Measurements from ENCODE around the gene ANKRD26. TPM values are rescaled to one million over a fixed set of nuclear protein-coding genes. Genes with fewer than 3 reads are reported as not detected.

The ANKRD26 gene
- total and polyA plus RNA-seq, 3 experiments from 2014 or later = 2.4 to 9.7 (median 9.5) TPM

DNA sequence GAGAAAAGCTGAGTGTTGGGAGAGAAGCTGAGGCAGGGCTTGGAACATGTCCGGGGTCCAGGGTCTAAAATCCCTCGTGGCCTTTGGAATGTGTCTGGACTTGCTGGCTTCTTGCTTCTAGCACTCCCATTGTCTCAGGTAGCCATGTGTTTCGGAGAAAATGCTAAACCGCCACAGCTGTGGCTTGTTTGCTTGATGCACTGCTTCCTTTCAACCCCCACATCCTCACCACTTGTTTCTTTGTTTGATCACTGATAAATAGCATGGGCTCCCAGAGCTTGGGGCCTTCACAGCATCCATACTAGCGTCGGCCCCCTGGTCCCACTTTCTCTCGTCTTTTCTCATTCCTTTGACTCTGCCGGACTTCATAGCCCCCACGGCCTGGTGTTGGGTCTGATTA is 102.7 kb downstream of the ANKRD26 start:
- Mint-ChIP-seq H3K27ac (peak overlapping the region in 1 of 8 donors; percentile 80), H3K4me1 (peaks cover 0 to 21% (median 2%) of the 10 kb centered on the region in 3 donors), H3K36me3 (peaks cover 17 to 25% (median 19%) of the 10 kb centered on the region in 3 donors), H3K4me3 (peak overlapping the region in 1 of 7 donors; percentile 7), H3K9me3 (peaks cover 0 to 4% (median 3%) of the 10 kb centered on the region in 5 donors), H3K27me3 (no peaks in the 10 kb centered on the region)
- no peak overlapping the region for H3K27ac ChIP-seq (ENCODE audit: low read depth, low read length)
- POLR2A ChIA-PET = no interaction called here
- no peaks in the 10 kb centered on the region for H3K36me3 ChIP-seq (ENCODE audit: insufficient read depth, low read length)
- CTCF ChIA-PET = no interaction called here
- H3K4me1 ChIP-seq (ENCODE audit: insufficient read depth, low read length) = no peaks in the 10 kb centered on the region
- no peak overlapping the region for H3K4me3 ChIP-seq (ENCODE audit: low read length)
- DNase-seq = no peak
- no peaks in the 10 kb centered on the region for H3K27me3 ChIP-seq (ENCODE audit: insufficient read depth, low read length, poor library complexity, severe bottlenecking)
- no peaks in the 10 kb centered on the region for H3K9me3 ChIP-seq (ENCODE audit: low read length)

DNA sequence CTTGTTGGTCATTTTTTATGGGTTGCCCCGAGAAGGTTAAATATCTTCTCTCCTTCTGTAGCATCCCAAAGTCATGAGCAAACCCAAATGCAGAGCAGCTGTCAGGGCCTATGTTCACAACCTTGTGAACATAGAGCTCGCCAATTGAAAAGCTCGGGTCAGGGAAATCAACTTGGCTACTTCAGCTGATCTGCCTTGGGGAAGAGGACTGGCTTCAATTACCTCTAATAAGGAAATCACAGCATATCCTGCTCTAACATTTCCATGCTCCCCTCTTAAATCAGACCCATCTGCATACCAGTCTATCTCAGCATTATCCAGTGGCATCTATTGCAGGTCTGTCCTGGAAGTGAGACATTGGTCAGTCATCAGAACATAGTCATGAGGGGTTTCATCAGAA is 105.6 kb downstream of the ANKRD26 start:
- H3K4me3 ChIP-seq (ENCODE audit: low read length) = no peak overlapping the region
- H3K4me1 Mint-ChIP-seq = peaks cover 0 to 21% (median 2%) of the 10 kb centered on the region in 3 donors
- H3K27ac Mint-ChIP-seq = no peak overlapping the region
- no peaks in the 10 kb centered on the region for H3K36me3 ChIP-seq (ENCODE audit: insufficient read depth, low read length)
- H3K9me3 ChIP-seq (ENCODE audit: low read length) = no peaks in the 10 kb centered on the region
- POLR2A ChIA-PET = no interaction called here
- H3K27ac ChIP-seq (ENCODE audit: low read depth, low read length) = no peak overlapping the region
- no peaks in the 10 kb centered on the region for H3K27me3 Mint-ChIP-seq
- DNase-seq = no peak
- no peak overlapping the region for H3K4me3 Mint-ChIP-seq
- H3K4me1 ChIP-seq (ENCODE audit: insufficient read depth, low read length) = no peaks in the 10 kb centered on the region
- CTCF ChIA-PET = no interaction called here
- H3K9me3 Mint-ChIP-seq = peaks cover 0 to 3% (median 0%) of the 10 kb centered on the region in 5 donors
- peaks cover 4 to 15% (median 9%) of the 10 kb centered on the region in 3 donors for H3K36me3 Mint-ChIP-seq
- H3K27me3 ChIP-seq (ENCODE audit: insufficient read depth, low read length, poor library complexity, severe bottlenecking) = no peaks in the 10 kb centered on the region

DNA sequence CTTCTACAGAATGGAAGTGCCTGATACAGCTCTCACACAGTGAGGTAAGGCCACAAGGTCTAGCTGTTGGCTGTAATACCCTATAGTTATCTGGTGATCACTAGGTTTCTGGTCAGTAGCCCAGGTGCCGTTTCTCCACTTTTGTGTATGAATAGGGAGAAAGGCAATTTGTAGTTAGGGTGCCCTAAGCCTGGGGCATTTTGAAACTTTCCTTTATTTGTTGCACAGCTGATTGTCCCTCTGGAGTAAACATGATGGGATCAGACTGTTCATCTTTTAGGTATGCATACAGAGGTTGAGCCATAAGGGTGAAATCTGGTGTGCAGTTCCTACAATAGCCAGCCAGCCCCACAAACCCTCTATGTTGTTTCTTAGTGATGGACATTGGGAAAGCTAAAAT is 112.4 kb downstream of the ANKRD26 start:
- CTCF ChIA-PET = no interaction called here
- POLR2A ChIA-PET = no interaction called here
- H3K36me3 ChIP-seq (ENCODE audit: insufficient read depth, low read length) = no peaks in the 10 kb centered on the region
- H3K4me1 ChIP-seq (ENCODE audit: insufficient read depth, low read length) = no peaks in the 10 kb centered on the region
- Mint-ChIP-seq H3K27ac (no peak overlapping the region), H3K9me3 (peaks cover 0 to 3% (median 0%) of the 10 kb centered on the region in 5 donors), H3K4me3 (no peak overlapping the region), H3K27me3 (peaks cover 0 to 2% of the 10 kb centered on the region in 2 donors), H3K4me1 (no peaks in the 10 kb centered on the region), H3K36me3 (peaks cover 4 to 7% (median 5%) of the 10 kb centered on the region in 3 donors)
- no peak overlapping the region for H3K27ac ChIP-seq (ENCODE audit: low read depth, low read length)
- H3K9me3 ChIP-seq (ENCODE audit: low read length) = no peaks in the 10 kb centered on the region
- no peaks in the 10 kb centered on the region for H3K27me3 ChIP-seq (ENCODE audit: insufficient read depth, low read length, poor library complexity, severe bottlenecking)
- no peak overlapping the region for H3K4me3 ChIP-seq (ENCODE audit: low read length)
- DNase-seq = no peak

DNA sequence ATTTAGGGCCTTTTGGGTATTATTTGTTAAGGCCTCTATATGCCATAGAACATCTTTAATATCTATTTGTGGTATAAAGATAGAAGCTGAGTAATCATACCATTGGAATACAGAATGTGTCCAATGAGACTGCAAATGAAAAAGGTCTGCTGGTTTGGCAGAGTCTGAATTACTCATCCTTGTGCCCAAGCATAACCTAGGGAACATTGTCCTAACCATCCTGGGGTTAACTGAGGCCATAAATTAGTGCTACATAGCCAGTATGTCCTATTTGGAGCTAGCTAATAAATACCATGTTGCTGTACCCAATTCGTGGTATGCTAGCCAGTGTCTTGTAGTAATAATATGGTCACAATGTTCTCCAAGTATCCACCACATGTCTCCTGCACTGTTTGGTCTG is 117.1 kb downstream of the ANKRD26 start:
- no peaks in the 10 kb centered on the region for H3K4me1 Mint-ChIP-seq
- Histone ChIP-seq H3K27ac (ENCODE audit: low read depth, low read length) (no peak overlapping the region), H3K9me3 (ENCODE audit: low read length) (no peaks in the 10 kb centered on the region), H3K4me1 (ENCODE audit: insufficient read depth, low read length) (no peaks in the 10 kb centered on the region), H3K27me3 (ENCODE audit: insufficient read depth, low read length, poor library complexity, severe bottlenecking) (no peaks in the 10 kb centered on the region), H3K4me3 (ENCODE audit: low read length) (no peak overlapping the region), H3K36me3 (ENCODE audit: insufficient read depth, low read length) (no peaks in the 10 kb centered on the region)
- DNase-seq = no peak
- ChIA-PET POLR2A (no interaction called here), CTCF (no interaction called here)
- H3K27me3 Mint-ChIP-seq = peaks cover 0 to 2% of the 10 kb centered on the region in 2 donors
- no peak overlapping the region for H3K27ac Mint-ChIP-seq
- H3K9me3 Mint-ChIP-seq = peaks cover 0 to 3% (median 0%) of the 10 kb centered on the region in 5 donors
- H3K36me3 Mint-ChIP-seq = peaks cover 5 to 10% (median 10%) of the 10 kb centered on the region in 3 donors
- H3K4me3 Mint-ChIP-seq = no peak overlapping the region

DNA sequence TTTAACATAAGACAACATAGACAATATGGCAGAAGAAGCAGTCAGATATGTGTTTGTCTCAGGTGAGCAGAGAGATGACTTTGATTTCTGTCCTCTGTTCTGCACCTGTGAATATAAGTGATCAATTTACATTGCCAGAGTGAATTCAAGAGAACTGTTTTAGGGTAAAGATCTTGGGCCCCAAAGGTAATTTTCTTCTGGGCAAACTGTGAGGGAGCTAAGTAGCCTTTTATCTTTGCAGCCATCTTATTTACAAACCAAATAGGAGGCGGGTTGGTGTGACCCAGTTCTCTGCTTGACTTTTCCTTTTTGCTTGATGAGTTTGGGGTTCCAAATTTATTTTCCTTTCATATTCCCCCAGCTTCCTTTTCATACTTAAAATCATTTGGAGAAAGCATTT is 118.2 kb downstream of the ANKRD26 start:
- H3K27ac ChIP-seq (ENCODE audit: low read depth, low read length) = no peak overlapping the region
- ChIA-PET CTCF (no interaction called here), POLR2A (no interaction called here)
- H3K9me3 Mint-ChIP-seq = no peaks in the 10 kb centered on the region
- H3K27me3 ChIP-seq (ENCODE audit: insufficient read depth, low read length, poor library complexity, severe bottlenecking) = no peaks in the 10 kb centered on the region
- peaks cover 5 to 12% (median 10%) of the 10 kb centered on the region in 3 donors for H3K36me3 Mint-ChIP-seq
- peaks cover 0 to 2% of the 10 kb centered on the region in 2 donors for H3K27me3 Mint-ChIP-seq
- H3K4me1 ChIP-seq (ENCODE audit: insufficient read depth, low read length) = no peaks in the 10 kb centered on the region
- H3K9me3 ChIP-seq (ENCODE audit: low read length) = no peaks in the 10 kb centered on the region
- no peak for DNase-seq
- no peak overlapping the region for H3K4me3 Mint-ChIP-seq
- H3K27ac Mint-ChIP-seq = no peak overlapping the region
- H3K4me1 Mint-ChIP-seq = no peaks in the 10 kb centered on the region
- H3K36me3 ChIP-seq (ENCODE audit: insufficient read depth, low read length) = no peaks in the 10 kb centered on the region
- H3K4me3 ChIP-seq (ENCODE audit: low read length) = no peak overlapping the region

DNA sequence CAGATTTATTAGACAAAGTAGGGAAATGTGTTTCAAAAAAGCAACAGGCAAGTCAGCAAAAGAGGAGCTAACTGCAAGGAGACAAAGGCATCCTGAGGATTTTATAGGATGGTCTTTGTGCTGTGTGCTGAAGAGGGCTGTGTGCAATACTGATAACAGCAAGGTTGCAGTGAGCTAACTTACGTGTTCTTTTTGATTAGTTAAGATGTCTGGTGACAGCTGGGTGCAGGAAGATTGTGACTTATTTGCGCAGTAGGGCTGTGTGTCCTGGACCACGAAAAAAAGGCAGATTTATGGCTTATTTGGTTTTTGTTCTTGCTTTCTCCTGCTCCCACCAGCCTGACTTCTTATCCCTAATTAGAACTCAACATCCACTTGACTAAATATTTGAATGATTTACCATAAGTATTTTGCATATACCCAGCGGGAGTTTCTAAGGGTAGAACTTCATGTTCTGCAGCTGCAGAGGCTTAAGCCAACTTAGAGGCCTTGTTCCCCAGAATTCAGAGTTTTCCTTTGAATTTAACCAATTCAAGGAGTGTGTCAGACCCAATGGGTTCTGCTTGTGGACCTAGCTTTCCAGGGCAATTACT is 119.0 kb downstream of the ANKRD26 start:
- Histone ChIP-seq H3K9me3 (ENCODE audit: low read length) (no peaks in the 10 kb centered on the region), H3K4me1 (ENCODE audit: insufficient read depth, low read length) (no peaks in the 10 kb centered on the region), H3K27me3 (ENCODE audit: insufficient read depth, low read length, poor library complexity, severe bottlenecking) (no peaks in the 10 kb centered on the region), H3K27ac (ENCODE audit: low read depth, low read length) (no peak overlapping the region), H3K36me3 (ENCODE audit: insufficient read depth, low read length) (no peaks in the 10 kb centered on the region), H3K4me3 (ENCODE audit: low read length) (no peak overlapping the region)
- peaks cover 5 to 12% (median 10%) of the 10 kb centered on the region in 3 donors for H3K36me3 Mint-ChIP-seq
- H3K4me3 Mint-ChIP-seq = no peak overlapping the region
- H3K27ac Mint-ChIP-seq = no peak overlapping the region
- ChIA-PET POLR2A (no interaction called here), CTCF (no interaction called here)
- no peaks in the 10 kb centered on the region for H3K4me1 Mint-ChIP-seq
- peaks cover 0 to 2% of the 10 kb centered on the region in 2 donors for H3K27me3 Mint-ChIP-seq
- no peaks in the 10 kb centered on the region for H3K9me3 Mint-ChIP-seq
- DNase-seq = no peak

DNA sequence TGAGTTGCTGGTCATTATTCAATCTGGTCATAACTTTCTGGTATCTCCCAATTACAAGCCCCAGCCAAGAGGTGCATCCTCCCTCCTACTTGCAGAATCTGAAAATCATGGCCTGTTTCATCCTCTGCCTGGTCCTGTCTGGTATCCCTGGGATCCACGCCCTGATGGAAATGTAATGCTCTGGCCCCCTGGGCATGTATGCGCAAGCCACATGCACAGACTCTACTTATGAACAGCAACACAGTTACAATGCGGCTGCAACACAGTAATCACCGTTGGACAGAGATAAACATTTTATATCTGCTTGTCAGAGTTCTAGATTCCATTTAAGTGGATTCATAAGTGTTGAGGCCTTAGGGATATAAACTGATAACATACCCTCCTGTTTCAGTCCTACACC is 121.8 kb downstream of the ANKRD26 start:
- DNase-seq = no peak
- no peaks in the 10 kb centered on the region for H3K4me1 Mint-ChIP-seq
- Histone ChIP-seq H3K27me3 (ENCODE audit: insufficient read depth, low read length, poor library complexity, severe bottlenecking) (no peaks in the 10 kb centered on the region), H3K36me3 (ENCODE audit: insufficient read depth, low read length) (no peaks in the 10 kb centered on the region), H3K9me3 (ENCODE audit: low read length) (no peaks in the 10 kb centered on the region), H3K4me3 (ENCODE audit: low read length) (no peak overlapping the region), H3K27ac (ENCODE audit: low read depth, low read length) (no peak overlapping the region), H3K4me1 (ENCODE audit: insufficient read depth, low read length) (no peaks in the 10 kb centered on the region)
- H3K36me3 Mint-ChIP-seq = peaks cover 0 to 12% (median 12%) of the 10 kb centered on the region in 3 donors
- H3K27ac Mint-ChIP-seq = no peak overlapping the region
- ChIA-PET POLR2A (no interaction called here), CTCF (no interaction called here)
- no peaks in the 10 kb centered on the region for H3K27me3 Mint-ChIP-seq
- H3K4me3 Mint-ChIP-seq = no peak overlapping the region
- H3K9me3 Mint-ChIP-seq = no peaks in the 10 kb centered on the region

DNA sequence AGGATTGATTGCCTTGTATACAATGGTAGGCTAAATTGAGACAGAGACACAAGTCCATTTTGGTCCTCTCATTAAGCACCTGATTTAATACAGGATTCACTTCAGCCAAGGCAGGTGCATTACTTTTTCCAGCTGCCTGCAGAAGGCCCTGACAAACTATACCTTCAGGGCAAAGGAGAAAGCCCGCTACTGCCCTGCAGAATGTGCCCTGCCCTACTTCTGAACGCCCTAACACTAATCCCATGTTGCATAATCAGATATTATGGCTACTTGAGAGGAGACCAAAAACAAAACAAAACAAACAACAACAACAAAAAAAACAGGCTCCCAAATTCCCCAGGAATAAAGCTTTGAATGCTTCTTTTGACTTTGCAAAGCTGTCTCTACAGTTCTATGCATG is 122.7 kb downstream of the ANKRD26 start:
- no peak overlapping the region for H3K4me3 Mint-ChIP-seq
- Histone ChIP-seq H3K27me3 (ENCODE audit: insufficient read depth, low read length, poor library complexity, severe bottlenecking) (no peaks in the 10 kb centered on the region), H3K9me3 (ENCODE audit: low read length) (no peaks in the 10 kb centered on the region), H3K4me1 (ENCODE audit: insufficient read depth, low read length) (no peaks in the 10 kb centered on the region), H3K4me3 (ENCODE audit: low read length) (no peak overlapping the region), H3K36me3 (ENCODE audit: insufficient read depth, low read length) (no peaks in the 10 kb centered on the region), H3K27ac (ENCODE audit: low read depth, low read length) (no peak overlapping the region)
- H3K36me3 Mint-ChIP-seq = peaks cover 0 to 12% (median 12%) of the 10 kb centered on the region in 3 donors
- DNase-seq = no peak
- H3K27me3 Mint-ChIP-seq = no peaks in the 10 kb centered on the region
- ChIA-PET CTCF (no interaction called here), POLR2A (no interaction called here)
- H3K9me3 Mint-ChIP-seq = no peaks in the 10 kb centered on the region
- H3K4me1 Mint-ChIP-seq = no peaks in the 10 kb centered on the region
- H3K27ac Mint-ChIP-seq = no peak overlapping the region
